ENCODE data around the gene TMEM233. TPM values are rescaled to one million over a fixed set of nuclear protein-coding genes. Genes with fewer than 3 reads are reported as not detected.

TMEM233 gene
- total and polyA plus RNA-seq, 9 of the 15 experiments (the other 6 are each of a cell fraction or from before 2014, with no cell fraction given) = 0.04 to 0.17 (median 0.07) TPM; not detected in 2

DNA sequence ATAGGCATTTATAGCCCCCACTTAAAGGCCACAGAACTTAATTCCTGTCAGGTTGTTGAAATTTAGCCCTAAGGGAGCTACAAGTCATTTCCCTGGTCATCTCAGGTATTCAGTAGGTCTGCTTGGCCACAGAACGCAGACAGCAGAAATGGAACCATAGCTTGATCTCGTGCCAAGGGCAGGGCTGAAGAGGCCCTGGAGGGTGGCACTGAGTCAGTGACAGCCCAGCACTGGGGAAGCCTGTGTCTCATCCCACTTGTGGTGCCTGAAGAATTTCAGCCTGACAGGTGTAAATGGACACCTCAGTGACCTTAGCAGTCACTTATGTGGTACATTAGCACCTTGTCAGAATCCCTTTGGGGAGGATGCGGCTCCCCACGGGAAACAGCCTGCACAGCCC is 81.0 kb downstream of the TMEM233 start:
- Histone ChIP-seq H3K27me3 (ENCODE audit: control insufficient read depth in 2 of 2, insufficient read depth in 2 of 2, low read length in 2 of 2) (no peaks in the 10 kb centered on the region), H3K36me3 (ENCODE audit: control insufficient read depth, insufficient read depth, low read length) (peaks cover 99% of the 10 kb centered on the region), H2AFZ (ENCODE audit: low read depth, low read length) (no peak overlapping the region), H3K79me2 (ENCODE audit: control insufficient read depth, insufficient read depth, low read length) (peaks cover 65% of the 10 kb centered on the region), H3K9me1 (ENCODE audit: control insufficient read depth, insufficient read depth, low read length) (no peaks in the 10 kb centered on the region), H3K27ac (ENCODE audit: extremely low read depth, low read depth, low read length) (no peak overlapping the region), H3K4me3 (no peak overlapping the region), H3K9ac (ENCODE audit: insufficient read depth in 1 of 2, low read depth in 2 of 2, low read length in 2 of 2) (no peak overlapping the region), H3K4me2 (ENCODE audit: insufficient read depth, low read length) (no peak overlapping the region), H3K9me3 (replicated peaks; ENCODE audit: control insufficient read depth, insufficient read depth, low read depth, low read length) (no peaks in the 10 kb centered on the region), H4K20me1 (replicated peaks; ENCODE audit: control insufficient read depth, insufficient read depth, low read length) (no peaks in the 10 kb centered on the region), H3K4me1 (replicated peaks in 1 of 2; ENCODE audit: control insufficient read depth in 2 of 2, insufficient read depth in 2 of 2, low read length in 2 of 2) (peaks cover 6 to 32% of the 10 kb centered on the region in 2 experiments; a peak in 4 of 5 replicates)
- in situ Hi-C loops (cut with MboI) (no loop called here), intact Hi-C loops (cut with micrococcal nuclease) (no loop called here)
- TF ChIP-seq, protein P1, sequence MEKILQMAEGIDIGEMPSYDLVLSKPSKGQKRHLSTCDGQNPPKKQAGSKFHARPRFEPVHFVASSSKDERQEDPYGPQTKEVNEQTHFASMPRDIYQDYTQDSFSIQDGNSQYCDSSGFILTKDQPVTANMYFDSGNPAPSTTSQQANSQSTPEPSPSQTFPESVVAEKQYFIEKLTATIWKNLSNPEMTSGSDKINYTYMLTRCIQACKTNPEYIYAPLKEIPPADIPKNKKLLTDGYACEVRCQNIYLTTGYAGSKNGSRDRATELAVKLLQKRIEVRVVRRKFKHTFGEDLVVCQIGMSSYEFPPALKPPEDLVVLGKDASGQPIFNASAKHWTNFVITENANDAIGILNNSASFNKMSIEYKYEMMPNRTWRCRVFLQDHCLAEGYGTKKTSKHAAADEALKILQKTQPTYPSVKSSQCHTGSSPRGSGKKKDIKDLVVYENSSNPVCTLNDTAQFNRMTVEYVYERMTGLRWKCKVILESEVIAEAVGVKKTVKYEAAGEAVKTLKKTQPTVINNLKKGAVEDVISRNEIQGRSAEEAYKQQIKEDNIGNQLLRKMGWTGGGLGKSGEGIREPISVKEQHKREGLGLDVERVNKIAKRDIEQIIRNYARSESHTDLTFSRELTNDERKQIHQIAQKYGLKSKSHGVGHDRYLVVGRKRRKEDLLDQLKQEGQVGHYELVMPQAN (IDR thresholded peaks at IDR 0.05; ENCODE audit: borderline replicate concordance) = no peak
- TF ChIP-seq POLR2A (conservative IDR thresholded peaks at IDR 0.05) = 0 out of 2 replicates have a peak, but pooled peaks have one; percentile 42
- ChIA-PET POLR2A (interaction anchor here (0.9 to 3.7 kb wide), 4 partner anchors 8 to 16 kb away, joined by 3 to 31 read pairs (median 4); no protein-coding TSS in a partner anchor), CTCF (ENCODE audit: low intra/inter-chr PET ratio) (no interaction called here)
- 100% methylated on average over 4 of the region's 4 CpGs for WGBS (ENCODE audit: insufficient coverage, low coverage, missing lambda C conversion rate)
- ATAC-seq (no peak), FAIRE-seq (no peak), DNase-seq (ENCODE audit: extremely low read depth in 1 of 4, low spot score in 3 of 4) (no peak)
- BruUV-seq (replicated peaks) = no TSS peak

GRCh38 chr12:119676022-119676421 is 82.4 kb downstream of the TMEM233 start:
- no peaks in the 10 kb centered on the region for H3K9me3 ChIP-seq (replicated peaks; ENCODE audit: control insufficient read depth, insufficient read depth, low read depth, low read length)
- H3K36me3 ChIP-seq (ENCODE audit: control insufficient read depth, insufficient read depth, low read length) = peaks cover 99% of the 10 kb centered on the region
- no peak overlapping the region for H3K4me3 ChIP-seq
- peaks cover 50% of the 10 kb centered on the region for H3K79me2 ChIP-seq (ENCODE audit: control insufficient read depth, insufficient read depth, low read length)
- 91% methylated on average over 9 of the region's 9 CpGs for WGBS (ENCODE audit: insufficient coverage, low coverage, missing lambda C conversion rate)
- no peak for DNase-seq (ENCODE audit: extremely low read depth in 1 of 4, low spot score in 3 of 4)
- peaks cover 6 to 26% of the 10 kb centered on the region in 2 experiments; a peak in 4 of 5 replicates for H3K4me1 ChIP-seq (replicated peaks in 1 of 2; ENCODE audit: control insufficient read depth in 2 of 2, insufficient read depth in 2 of 2, low read length in 2 of 2)
- no peaks in the 10 kb centered on the region for H4K20me1 ChIP-seq (replicated peaks; ENCODE audit: control insufficient read depth, insufficient read depth, low read length)
- intact Hi-C loops (cut with micrococcal nuclease) (no loop called here), in situ Hi-C loops (cut with MboI) (no loop called here)
- no peaks in the 10 kb centered on the region for H3K9me1 ChIP-seq (ENCODE audit: control insufficient read depth, insufficient read depth, low read length)
- no peak overlapping the region for H3K27ac ChIP-seq (ENCODE audit: extremely low read depth, low read depth, low read length)
- no TSS peak for BruUV-seq (replicated peaks)
- no peak overlapping the region for H2AFZ ChIP-seq (ENCODE audit: low read depth, low read length)
- H3K9ac ChIP-seq (ENCODE audit: insufficient read depth in 1 of 2, low read depth in 2 of 2, low read length in 2 of 2) = no peak overlapping the region
- FAIRE-seq = no peak
- POLR2A ChIA-PET = interaction anchor here (0.6 to 3.0 kb wide), 4 partner anchors 8 to 26 kb away, joined by 3 to 14 read pairs (median 4); partner anchors contain the start of gene PRKAB1
- no peak overlapping the region for H3K4me2 ChIP-seq (ENCODE audit: insufficient read depth, low read length)
- CTCF ChIA-PET (ENCODE audit: low intra/inter-chr PET ratio) = no interaction called here
- ATAC-seq = no peak
- H3K27me3 ChIP-seq (ENCODE audit: control insufficient read depth in 2 of 2, insufficient read depth in 2 of 2, low read length in 2 of 2) = no peaks in the 10 kb centered on the region
- TF ChIP-seq, protein P2, sequence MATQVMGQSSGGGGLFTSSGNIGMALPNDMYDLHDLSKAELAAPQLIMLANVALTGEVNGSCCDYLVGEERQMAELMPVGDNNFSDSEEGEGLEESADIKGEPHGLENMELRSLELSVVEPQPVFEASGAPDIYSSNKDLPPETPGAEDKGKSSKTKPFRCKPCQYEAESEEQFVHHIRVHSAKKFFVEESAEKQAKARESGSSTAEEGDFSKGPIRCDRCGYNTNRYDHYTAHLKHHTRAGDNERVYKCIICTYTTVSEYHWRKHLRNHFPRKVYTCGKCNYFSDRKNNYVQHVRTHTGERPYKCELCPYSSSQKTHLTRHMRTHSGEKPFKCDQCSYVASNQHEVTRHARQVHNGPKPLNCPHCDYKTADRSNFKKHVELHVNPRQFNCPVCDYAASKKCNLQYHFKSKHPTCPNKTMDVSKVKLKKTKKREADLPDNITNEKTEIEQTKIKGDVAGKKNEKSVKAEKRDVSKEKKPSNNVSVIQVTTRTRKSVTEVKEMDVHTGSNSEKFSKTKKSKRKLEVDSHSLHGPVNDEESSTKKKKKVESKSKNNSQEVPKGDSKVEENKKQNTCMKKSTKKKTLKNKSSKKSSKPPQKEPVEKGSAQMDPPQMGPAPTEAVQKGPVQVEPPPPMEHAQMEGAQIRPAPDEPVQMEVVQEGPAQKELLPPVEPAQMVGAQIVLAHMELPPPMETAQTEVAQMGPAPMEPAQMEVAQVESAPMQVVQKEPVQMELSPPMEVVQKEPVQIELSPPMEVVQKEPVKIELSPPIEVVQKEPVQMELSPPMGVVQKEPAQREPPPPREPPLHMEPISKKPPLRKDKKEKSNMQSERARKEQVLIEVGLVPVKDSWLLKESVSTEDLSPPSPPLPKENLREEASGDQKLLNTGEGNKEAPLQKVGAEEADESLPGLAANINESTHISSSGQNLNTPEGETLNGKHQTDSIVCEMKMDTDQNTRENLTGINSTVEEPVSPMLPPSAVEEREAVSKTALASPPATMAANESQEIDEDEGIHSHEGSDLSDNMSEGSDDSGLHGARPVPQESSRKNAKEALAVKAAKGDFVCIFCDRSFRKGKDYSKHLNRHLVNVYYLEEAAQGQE (IDR thresholded peaks at IDR 0.05; ENCODE audit: borderline replicate concordance) = no peak
- TF ChIP-seq, protein P2 (CRISPR knock-in tag; IDR thresholded peaks at IDR 0.05; ENCODE audit: low read depth) = no peak

All from K562 (cell line).